IgD-negative memory B cell (primary cell): ENCODE data around the gene GRM1. TPM values are rescaled to one million over a fixed set of nuclear protein-coding genes. Genes with fewer than 3 reads are reported as not detected.
"Not testable (repeated sequence)": the region's sequence is repeated elsewhere in the genome, so short reads cannot be mapped to it uniquely, and the experiment has no call there.

Experiments used
- H3K27ac Mint-ChIP-seq, 3 donors: one replicate each; pipeline ENCODE4 v1.8.0; 2020 to 2022; ENCODE audit warnings: mild to moderate bottlenecking in 3 of 3, mixed read lengths in 3 of 3, moderate library complexity in 1 of 3
- H3K27me3 Mint-ChIP-seq: one replicate; pipeline ENCODE4 v1.8.0; 2021; ENCODE audit warnings: mixed read lengths
- H3K36me3 Mint-ChIP-seq: one replicate; pipeline ENCODE4 v1.8.0; 2020; ENCODE audit warnings: mild to moderate bottlenecking, mixed read lengths
- H3K4me1 Mint-ChIP-seq, 3 donors: one replicate each; pipeline ENCODE4 v1.8.0; 2020 to 2022; ENCODE audit warnings: mixed read lengths in 3 of 3, mild to moderate bottlenecking in 1 of 3
- H3K4me3 Mint-ChIP-seq, 4 donors: one replicate each; pipeline ENCODE4 v1.8.0; 2020 to 2022; ENCODE audit warnings: mild to moderate bottlenecking in 4 of 4, mixed read lengths in 4 of 4, moderate library complexity in 3 of 4
- H3K9me3 Mint-ChIP-seq, 3 donors: one replicate each; pipeline ENCODE4 v1.8.0; 2020 to 2021; ENCODE audit warnings: mixed read lengths in 3 of 3, mild to moderate bottlenecking in 1 of 3
- polyA plus RNA-seq: library from polyadenylated mRNA; unstranded; fragments of 300-500 nt; fragmentation: Illumina TruSeq; gene quantifications from one replicate; pipeline ENCODE4 v1.2.3, GENCODE V29; 2021

Gene GRM1
- polyA plus RNA-seq, 1 donor from 2014 or later = not detected

DNA sequence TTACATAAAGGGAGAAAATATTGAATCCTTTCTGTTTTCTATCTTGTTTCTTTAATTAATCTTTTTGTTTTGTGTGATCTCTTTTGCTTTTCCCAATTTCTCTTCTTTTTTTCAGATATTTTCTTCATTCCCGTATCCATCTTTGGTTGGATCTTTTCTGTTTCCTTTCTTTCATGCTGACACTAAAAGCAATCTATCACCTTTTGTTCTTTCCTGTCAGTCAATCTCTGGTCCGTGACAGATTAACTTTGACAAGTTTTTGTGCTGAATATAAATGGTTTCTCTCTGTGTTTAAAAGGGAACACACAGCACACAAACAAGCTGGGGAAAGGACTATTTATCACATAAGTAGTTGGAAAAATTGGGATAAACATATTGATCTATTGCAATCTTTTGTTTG, 162.8 kb downstream of the GRM1 start:
- Mint-ChIP-seq H3K9me3 (peaks cover 3 to 4% (median 3%) of the 10 kb centered on the region in 3 donors), H3K36me3 (no peaks in the 10 kb centered on the region), H3K4me3 (no peak overlapping the region), H3K27me3 (no peaks in the 10 kb centered on the region), H3K4me1 (no peaks in the 10 kb centered on the region), H3K27ac (no peak overlapping the region)

- peaks cover 0 to 4% (median 3%) of the 10 kb centered on the region in 3 donors for H3K9me3 Mint-ChIP-seq
- no peaks in the 10 kb centered on the region for H3K4me1 Mint-ChIP-seq
- no peak overlapping the region for H3K27ac Mint-ChIP-seq
- no peak overlapping the region for H3K4me3 Mint-ChIP-seq
- H3K27me3 Mint-ChIP-seq = no peaks in the 10 kb centered on the region
- no peaks in the 10 kb centered on the region for H3K36me3 Mint-ChIP-seq
Measured at GRCh38 chr6:146194434-146194833, 165.6 kb downstream of the GRM1 start.

GRCh38 chr6:146200176-146200575, 171.3 kb downstream of the GRM1 start:
- no peak overlapping the region for H3K27ac Mint-ChIP-seq
- H3K36me3 Mint-ChIP-seq = no peaks in the 10 kb centered on the region
- no peaks in the 10 kb centered on the region for H3K27me3 Mint-ChIP-seq
- no peak overlapping the region for H3K4me3 Mint-ChIP-seq
- peaks cover 0 to 7% (median 0%) of the 10 kb centered on the region in 3 donors for H3K9me3 Mint-ChIP-seq
- no peaks in the 10 kb centered on the region for H3K4me1 Mint-ChIP-seq

- Mint-ChIP-seq H3K36me3 (no peaks in the 10 kb centered on the region), H3K4me3 (no peak overlapping the region), H3K27ac (no peak overlapping the region), H3K27me3 (no peaks in the 10 kb centered on the region), H3K4me1 (no peaks in the 10 kb centered on the region), H3K9me3 (peaks cover 0 to 4% (median 0%) of the 10 kb centered on the region in 3 donors)
Measured at GRCh38 chr6:146202570-146202969, 173.7 kb downstream of the GRM1 start.

DNA sequence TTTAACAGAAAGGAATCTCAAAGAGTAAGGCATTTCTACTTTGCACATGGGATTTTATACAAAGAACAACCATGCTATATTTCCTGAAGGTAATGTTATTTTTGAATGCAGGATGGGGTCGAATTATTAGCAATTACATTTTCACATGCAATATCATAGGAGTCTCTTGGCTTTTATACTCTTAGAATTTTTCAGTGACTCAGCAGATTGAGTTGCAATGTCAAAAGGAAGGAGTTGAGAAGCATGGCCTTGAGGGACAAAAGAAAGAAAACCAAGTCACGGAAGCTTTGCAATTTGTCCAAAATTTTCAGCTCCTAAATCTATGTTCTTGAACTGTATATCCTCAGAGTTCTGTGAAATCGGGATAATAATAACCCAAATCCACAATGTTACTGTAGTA, 181.1 kb downstream of the GRM1 start:
- peaks cover 0 to 2% (median 0%) of the 10 kb centered on the region in 3 donors for H3K4me1 Mint-ChIP-seq
- no peak overlapping the region for H3K4me3 Mint-ChIP-seq
- H3K27me3 Mint-ChIP-seq = no peaks in the 10 kb centered on the region
- H3K36me3 Mint-ChIP-seq = no peaks in the 10 kb centered on the region
- peaks cover 0 to 4% (median 0%) of the 10 kb centered on the region in 3 donors for H3K9me3 Mint-ChIP-seq
- H3K27ac Mint-ChIP-seq = no peak overlapping the region

GRCh38 chr6:146210406-146211083, 181.7 kb downstream of the GRM1 start:
- Mint-ChIP-seq H3K27ac (no peak overlapping the region), H3K9me3 (peaks cover 0 to 4% (median 0%) of the 10 kb centered on the region in 3 donors), H3K27me3 (no peaks in the 10 kb centered on the region), H3K36me3 (no peaks in the 10 kb centered on the region), H3K4me1 (peaks cover 0 to 2% (median 0%) of the 10 kb centered on the region in 3 donors), H3K4me3 (no peak overlapping the region)

DNA sequence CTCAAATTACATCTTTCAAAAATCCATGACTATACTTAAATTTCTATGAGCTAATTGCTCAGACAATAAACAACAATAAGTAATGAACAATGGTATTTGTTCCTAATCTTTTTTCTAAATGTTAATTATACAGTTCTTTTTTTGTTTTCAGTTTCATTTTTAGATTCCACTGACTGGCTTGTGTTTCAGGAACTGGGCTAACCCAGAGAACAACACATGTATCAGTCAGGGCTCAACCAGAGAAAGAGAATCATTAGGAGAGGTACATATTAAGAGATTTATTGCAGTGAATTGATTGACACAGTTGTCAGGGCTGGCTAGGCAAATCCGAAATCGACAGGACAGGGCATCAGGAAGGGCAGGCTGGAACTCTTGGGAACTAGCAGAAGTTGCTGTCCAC, 182.8 kb downstream of the GRM1 start:
- no peaks in the 10 kb centered on the region for H3K27me3 Mint-ChIP-seq
- H3K27ac Mint-ChIP-seq = no peak overlapping the region
- no peaks in the 10 kb centered on the region for H3K36me3 Mint-ChIP-seq
- H3K4me1 Mint-ChIP-seq = peaks cover 0 to 2% (median 0%) of the 10 kb centered on the region in 3 donors
- no peak overlapping the region for H3K4me3 Mint-ChIP-seq
- H3K9me3 Mint-ChIP-seq = peaks cover 0 to 4% (median 0%) of the 10 kb centered on the region in 3 donors

DNA sequence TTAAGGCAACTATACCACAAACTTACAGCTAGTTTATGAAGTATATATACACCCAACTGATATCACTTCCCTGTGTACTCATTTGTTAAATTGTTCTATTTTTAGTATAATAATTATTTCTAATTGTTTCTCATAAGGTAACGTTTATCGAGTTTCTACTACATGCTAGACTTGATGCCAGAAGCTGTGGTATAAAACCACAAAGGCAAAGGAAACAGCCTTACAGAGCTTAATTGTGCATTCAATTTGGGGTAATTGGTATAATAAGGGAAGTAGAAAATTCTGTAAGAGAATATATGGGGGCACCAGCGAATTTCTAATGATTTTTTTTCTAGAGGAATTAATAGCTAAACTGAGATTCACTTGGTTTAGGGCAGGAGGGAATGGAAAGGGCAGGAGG, 183.9 kb downstream of the GRM1 start:
- Mint-ChIP-seq H3K4me1 (peaks cover 0 to 2% (median 0%) of the 10 kb centered on the region in 3 donors), H3K27ac (no peak overlapping the region), H3K27me3 (no peaks in the 10 kb centered on the region), H3K36me3 (no peaks in the 10 kb centered on the region), H3K4me3 (no peak overlapping the region), H3K9me3 (peaks cover 0 to 4% (median 0%) of the 10 kb centered on the region in 3 donors)

GRCh38 chr6:146219101-146219500, 190.2 kb downstream of the GRM1 start:
- Mint-ChIP-seq H3K36me3 (peaks cover 2% of the 10 kb centered on the region), H3K27ac (no peak overlapping the region), H3K4me1 (no peaks in the 10 kb centered on the region), H3K4me3 (no peak overlapping the region), H3K27me3 (no peaks in the 10 kb centered on the region), H3K9me3 (no peaks in the 10 kb centered on the region)

DNA sequence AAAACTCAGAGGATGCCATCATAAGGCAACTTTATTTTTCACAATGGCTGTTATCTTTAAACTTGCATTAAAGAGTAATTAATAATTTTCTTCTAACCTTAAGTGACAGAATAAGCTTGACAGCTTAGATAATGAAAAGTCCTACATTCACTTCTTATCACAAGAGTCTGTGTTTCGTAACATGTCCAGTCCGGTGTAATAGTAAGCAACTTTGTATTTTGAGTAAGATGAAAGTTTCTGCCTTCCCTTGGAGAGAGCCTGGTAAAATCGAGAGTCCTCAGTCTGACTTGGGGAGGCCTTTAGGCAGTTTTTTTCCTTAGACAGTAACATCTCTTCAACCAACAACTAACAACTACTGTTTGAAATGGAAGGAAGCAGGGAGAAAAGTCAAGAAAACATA, 195.6 kb downstream of the GRM1 start:
- H3K27me3 Mint-ChIP-seq = no peaks in the 10 kb centered on the region
- no peak overlapping the region for H3K27ac Mint-ChIP-seq
- H3K4me1 Mint-ChIP-seq = no peaks in the 10 kb centered on the region
- peaks cover 2% of the 10 kb centered on the region for H3K36me3 Mint-ChIP-seq
- no peak overlapping the region for H3K4me3 Mint-ChIP-seq
- H3K9me3 Mint-ChIP-seq = peaks cover 0 to 2% (median 0%) of the 10 kb centered on the region in 3 donors

DNA sequence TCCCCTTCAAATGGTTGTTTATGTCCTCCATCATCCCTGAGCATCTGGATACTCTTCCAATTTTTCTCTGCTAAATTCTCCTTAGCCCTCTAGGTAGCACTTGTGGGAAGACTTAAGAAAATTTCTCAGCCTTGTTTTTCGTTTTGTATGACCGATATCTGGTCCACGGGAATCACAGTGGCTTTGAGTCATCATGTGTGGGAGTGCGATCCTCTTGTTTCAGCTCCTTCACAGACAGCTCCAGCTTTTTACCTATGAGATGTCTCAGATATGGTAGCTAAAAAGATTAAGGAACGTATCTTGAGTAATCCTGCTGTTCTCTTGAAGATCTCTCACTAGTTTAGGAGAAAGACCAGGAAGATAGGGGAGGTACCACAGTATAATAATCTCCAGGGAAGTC, 196.1 kb downstream of the GRM1 start:
- Mint-ChIP-seq H3K27ac (no peak overlapping the region), H3K4me3 (no peak overlapping the region), H3K36me3 (peaks cover 2% of the 10 kb centered on the region), H3K27me3 (no peaks in the 10 kb centered on the region), H3K4me1 (no peaks in the 10 kb centered on the region), H3K9me3 (peaks cover 0 to 2% (median 0%) of the 10 kb centered on the region in 3 donors)

DNA sequence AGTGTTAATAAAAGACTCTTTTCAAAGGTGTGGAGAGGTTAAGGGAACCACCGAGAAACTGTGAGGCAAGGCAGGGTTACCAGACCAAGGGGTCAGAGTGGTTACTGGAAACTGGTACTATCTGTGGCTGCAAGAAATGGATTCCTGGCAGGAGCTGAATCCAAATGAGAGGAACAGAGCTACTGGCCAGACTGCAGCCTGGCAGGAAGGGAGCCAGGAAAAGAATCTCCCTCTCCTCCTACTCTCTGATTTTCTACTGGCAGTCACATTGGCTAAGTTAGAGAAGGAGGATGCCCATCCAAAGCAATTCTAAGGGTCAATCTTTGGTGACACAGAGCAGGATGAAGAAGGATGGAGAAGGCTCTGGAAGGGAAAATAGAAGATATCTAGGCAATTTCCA, 211.5 kb downstream of the GRM1 start:
- Mint-ChIP-seq H3K27me3 (peaks cover 5% of the 10 kb centered on the region), H3K36me3 (no peaks in the 10 kb centered on the region), H3K27ac (no peak overlapping the region), H3K4me1 (no peaks in the 10 kb centered on the region), H3K4me3 (no peak overlapping the region), H3K9me3 (peaks cover 0 to 4% (median 4%) of the 10 kb centered on the region in 3 donors)

- H3K9me3 Mint-ChIP-seq = peaks cover 0 to 4% (median 4%) of the 10 kb centered on the region in 3 donors
Measured at GRCh38 chr6:146240807-146241206, 211.9 kb downstream of the GRM1 start.

GRCh38 chr6:146243646-146244045, 214.8 kb downstream of the GRM1 start:
- H3K36me3 Mint-ChIP-seq, H3K27me3 Mint-ChIP-seq, H3K9me3 Mint-ChIP-seq, H3K4me3 Mint-ChIP-seq, H3K4me1 Mint-ChIP-seq, H3K27ac Mint-ChIP-seq: not testable (repeated sequence)

More at GRCh38 chr6:146240807-146241206, 211.9 kb downstream of the GRM1 start:
- H3K36me3 Mint-ChIP-seq = no peaks in the 10 kb centered on the region
- no peaks in the 10 kb centered on the region for H3K4me1 Mint-ChIP-seq
- no peak overlapping the region for H3K4me3 Mint-ChIP-seq
- peaks cover 5% of the 10 kb centered on the region for H3K27me3 Mint-ChIP-seq
- H3K27ac Mint-ChIP-seq = no peak overlapping the region

- H3K9me3 Mint-ChIP-seq = peaks cover 0 to 5% (median 4%) of the 10 kb centered on the region in 3 donors
- H3K27me3 Mint-ChIP-seq = no peaks in the 10 kb centered on the region
- no peaks in the 10 kb centered on the region for H3K36me3 Mint-ChIP-seq
- no peak overlapping the region for H3K4me3 Mint-ChIP-seq
- no peaks in the 10 kb centered on the region for H3K4me1 Mint-ChIP-seq
- no peak overlapping the region for H3K27ac Mint-ChIP-seq
Measured at GRCh38 chr6:146244630-146245143, 215.8 kb downstream of the GRM1 start.

DNA sequence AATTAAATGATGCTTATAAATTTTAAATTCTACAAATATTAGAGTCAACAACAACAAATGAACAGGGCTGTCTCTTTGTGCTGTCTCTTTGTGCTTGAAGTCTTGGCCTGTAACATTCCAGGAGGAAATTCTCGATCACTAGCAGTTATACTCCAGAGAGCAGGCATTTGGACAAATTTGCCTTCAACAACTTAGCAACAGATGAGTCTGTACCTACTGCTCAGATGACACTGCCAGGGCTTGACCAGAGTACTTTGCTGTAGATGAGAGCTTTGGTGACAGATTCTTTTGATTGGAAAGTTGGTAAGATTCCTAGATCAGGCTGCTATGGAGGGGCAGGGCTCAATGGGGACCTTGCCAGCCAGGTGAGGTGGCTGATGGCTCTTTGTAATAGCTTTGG, 217.2 kb downstream of the GRM1 start:
- Mint-ChIP-seq H3K27me3 (no peaks in the 10 kb centered on the region), H3K4me1 (no peaks in the 10 kb centered on the region)

More for the DNA sequence above, 217.2 kb downstream of the GRM1 start:
- no peak overlapping the region for H3K4me3 Mint-ChIP-seq
- no peaks in the 10 kb centered on the region for H3K36me3 Mint-ChIP-seq
- H3K27ac Mint-ChIP-seq = no peak overlapping the region
- peaks cover 0 to 5% (median 4%) of the 10 kb centered on the region in 3 donors for H3K9me3 Mint-ChIP-seq
